ENCODE data around the gene CDC42EP2.
A peak's percentile ranks its signal among the peaks of the same experiment; 100 is the strongest.

GRCh38 chr11:65315204-65315865 is 669 bp downstream of the CDC42EP2 start:
- TF ChIP-seq TCF7L2 (IDR thresholded peaks at IDR 0.05; ENCODE audit: low read depth, low read length) (0 out of 2 replicates have a peak, but pooled peaks have one; percentile 35), REST (IDR thresholded peaks at IDR 0.05; ENCODE audit: insufficient read depth in 1 of 2, low read depth in 2 of 2, low read length in 1 of 2) (0 out of 4 replicates have a peak, but pooled peaks of 1 of the 2 experiments have one; percentile 50)
